HG03095 (cell line): ENCODE data around the gene PRSS33.

Experiments
- ATAC-seq: cut with Tn5 transposase; IDR thresholded peaks from one replicate; pipeline ENCODE4 v1.9.1; 2021; ENCODE audit warnings: moderate library complexity; ENCODE audit not compliant: unreplicated experiment

The PRSS33 gene

GRCh38 chr16:2744711-2745110 is 42.6 kb downstream of the PRSS33 start:
- no peak for ATAC-seq

DNA sequence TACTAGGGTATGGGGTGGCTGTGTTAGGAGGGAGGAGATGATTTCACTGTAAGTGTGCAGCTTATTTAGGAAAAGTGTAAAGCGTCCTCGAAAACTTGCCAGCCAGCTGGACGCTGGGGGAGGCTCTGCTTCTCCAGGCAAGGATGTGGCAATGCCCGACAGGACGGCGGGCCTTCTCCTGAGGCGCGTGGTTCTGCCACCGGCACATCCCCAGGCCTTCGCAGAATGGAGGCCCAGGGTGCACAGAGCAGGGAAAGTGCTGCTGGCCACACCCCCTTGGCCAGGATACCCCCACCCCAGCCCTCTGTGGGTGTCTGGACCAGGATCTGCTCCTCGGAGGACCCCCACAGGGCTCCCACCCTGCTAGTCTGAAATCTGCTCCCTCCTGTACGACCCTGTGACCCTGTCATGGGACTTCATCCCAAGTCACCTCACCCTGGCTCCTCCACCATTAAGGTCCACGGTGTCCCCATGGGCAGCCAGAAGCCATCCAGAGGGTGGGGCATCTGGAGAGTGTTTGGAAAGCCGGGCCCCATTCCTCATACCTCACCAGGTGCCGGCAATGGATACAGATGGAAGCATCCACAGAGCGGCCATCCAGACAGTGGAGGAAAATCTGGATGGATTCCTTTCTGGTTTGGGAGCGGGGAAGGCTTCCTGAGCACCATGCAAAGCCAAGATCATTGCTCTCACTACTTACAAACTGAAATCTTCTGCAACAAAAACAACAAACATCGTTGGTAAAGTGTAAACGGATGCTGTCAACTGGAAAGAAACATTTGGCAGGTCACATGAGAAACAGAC is 44.2 kb downstream of the PRSS33 start:
- ATAC-seq, result no peak

DNA sequence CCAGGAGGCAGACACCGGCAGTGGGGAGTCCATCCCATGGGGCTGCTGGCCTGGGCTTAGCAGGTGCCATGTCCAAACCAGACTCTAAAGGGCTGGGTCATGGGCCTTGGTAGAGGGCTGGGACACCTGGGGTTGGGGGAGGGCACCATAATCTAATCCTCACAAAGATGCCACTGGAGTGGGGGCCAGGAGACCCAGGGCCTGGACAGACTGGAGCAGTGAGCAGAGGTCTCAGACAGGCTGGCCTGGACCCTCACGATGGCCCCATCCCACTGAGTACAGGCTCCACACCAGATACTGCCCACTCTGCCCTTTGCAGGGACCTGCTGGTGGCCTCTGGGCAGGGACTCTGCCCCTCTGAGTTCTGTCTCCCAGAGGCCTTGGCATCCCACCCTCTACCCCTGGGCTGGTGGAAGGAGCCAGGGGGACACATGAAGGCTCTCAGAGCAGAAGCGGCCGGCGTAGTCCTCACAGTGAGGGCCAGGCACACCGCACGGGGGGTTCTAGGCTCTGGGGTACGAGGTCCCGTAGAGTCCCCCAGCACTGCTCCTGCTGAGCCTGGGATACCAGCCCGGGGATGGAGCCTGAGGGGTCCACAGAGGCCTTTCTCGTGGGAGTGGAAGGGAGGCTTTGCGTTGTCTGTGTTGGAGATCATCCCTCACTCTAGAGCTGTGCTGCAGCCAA is 44.9 kb downstream of the PRSS33 start:
- no peak for ATAC-seq

DNA sequence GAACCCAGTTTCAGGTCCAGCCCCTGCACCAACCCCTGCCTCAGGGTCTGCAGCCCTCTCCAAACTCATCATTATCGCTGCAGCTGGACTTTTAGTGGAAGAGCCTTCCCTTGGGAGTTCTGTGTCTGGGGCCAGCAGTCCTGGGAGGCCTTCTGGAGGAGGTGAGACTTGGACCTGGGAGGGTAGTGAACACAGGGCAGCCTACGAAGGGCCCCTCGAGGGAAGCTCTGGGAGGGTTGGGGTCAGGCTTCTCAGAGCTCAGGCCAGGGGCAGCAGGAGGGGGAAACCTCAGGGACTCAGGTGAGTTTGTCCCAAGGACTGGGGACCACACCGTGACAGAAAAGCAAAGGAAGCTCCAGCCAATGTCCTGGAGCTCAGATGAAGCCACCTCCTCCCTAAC is 46.2 kb downstream of the PRSS33 start:
- no peak for ATAC-seq

DNA sequence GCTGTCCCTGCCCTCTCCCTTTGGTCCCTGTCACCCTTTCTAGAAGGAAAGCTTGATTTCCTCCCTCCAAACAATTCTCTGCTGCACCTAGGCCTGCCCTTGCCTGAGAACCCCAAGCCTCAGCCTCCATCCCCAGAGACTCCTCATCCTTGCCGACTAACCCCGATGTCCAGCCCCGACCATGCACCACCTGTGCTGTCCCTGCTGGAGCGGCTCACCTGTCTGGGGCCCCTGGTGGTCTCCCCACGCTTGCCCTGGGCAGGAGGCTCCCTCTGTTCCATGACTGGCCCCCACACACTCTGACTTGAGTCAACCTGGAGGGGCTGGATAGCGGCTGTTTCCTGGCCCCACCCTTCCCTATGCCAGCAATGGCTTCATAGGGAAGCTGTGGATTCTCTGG is 46.9 kb downstream of the PRSS33 start:
- ATAC-seq, result no peak

GRCh38 chr16:2739625-2740430 is 47.5 kb downstream of the PRSS33 start:
- ATAC-seq, result no peak

DNA sequence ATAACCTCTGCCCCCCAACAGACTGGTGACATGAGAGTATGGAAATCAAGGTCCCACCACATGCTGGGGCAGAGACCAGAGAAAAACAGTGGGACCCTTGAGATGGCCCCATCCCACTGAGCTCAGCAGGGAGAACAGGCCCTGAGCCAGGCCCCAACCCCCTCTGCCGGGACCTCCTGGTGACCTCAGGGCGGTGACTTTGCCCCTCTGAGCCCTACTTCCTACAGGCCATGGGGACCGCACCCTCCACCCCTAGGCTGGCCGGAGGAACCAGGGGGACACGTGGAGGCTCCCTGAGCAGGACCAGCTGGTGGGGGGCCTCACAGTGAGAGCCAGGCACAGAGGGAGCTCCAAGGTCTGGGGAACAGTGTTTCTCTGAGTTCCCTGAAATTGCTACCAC is 48.7 kb downstream of the PRSS33 start:
- ATAC-seq, result no peak

- no peak for ATAC-seq
Measured at GRCh38 chr16:2737895-2738418, 49.4 kb downstream of the PRSS33 start.

GRCh38 chr16:2737238-2737605 is 50.1 kb downstream of the PRSS33 start:
- ATAC-seq, result no peak

DNA sequence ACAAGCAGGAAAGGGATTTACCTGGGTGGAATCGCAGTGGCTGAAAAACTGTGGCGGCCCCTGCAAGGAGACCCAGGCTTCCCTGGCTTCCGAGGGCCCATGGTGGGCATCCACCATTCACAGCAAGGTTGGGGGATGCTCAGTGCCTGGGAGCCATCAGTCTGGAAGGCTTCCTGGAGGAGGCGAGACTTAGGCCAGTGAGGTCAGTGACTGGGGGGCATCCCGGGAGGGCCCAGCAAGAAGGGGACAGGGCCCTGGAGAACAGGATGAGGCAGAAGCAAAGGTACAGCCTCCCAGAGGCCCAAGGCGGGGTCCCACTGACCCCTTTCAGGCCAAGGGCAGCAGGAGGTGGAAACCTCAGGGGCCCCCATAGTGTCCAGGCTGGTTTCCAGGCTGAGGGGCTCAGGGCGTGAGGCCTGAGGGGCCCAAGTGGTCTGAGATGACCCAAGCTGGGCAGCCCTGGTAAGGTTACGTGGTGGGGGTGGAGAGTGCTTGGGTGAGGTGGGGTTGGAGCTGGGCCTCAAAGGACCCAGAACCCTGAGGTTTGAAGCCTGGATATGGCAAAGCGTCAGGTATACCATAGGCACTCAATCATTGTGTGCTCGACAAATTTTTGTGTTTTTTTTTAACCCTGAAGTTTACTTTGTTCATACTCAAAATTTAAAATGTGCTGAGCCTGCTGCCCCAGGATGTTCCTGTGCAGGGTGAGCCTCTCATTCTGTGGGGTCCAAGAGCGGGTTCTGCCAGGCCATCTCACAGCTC is 50.7 kb downstream of the PRSS33 start:
- ATAC-seq, result no peak

- no peak for ATAC-seq
Measured at GRCh38 chr16:2734844-2735515, 52.4 kb downstream of the PRSS33 start.
